T-helper 2 cell treated with Interferon-gamma antibody and Interleukin-4, amounts not matched to agents 5 μg/mL and 100 μg/mL, for 36 hours (primary cell): Measurements from ENCODE around the gene HDAC10.

ENCODE experiments used
- DNase-seq: peaks from one replicate; pipeline ENCODE4 v3.0.0; 2021; ENCODE audit warnings: low spot score
- H3K27ac Mint-ChIP-seq: one replicate; pipeline ENCODE4 v1.8.0; 2021; ENCODE audit warnings: mild to moderate bottlenecking, mixed read lengths
- H3K27me3 Mint-ChIP-seq: one replicate; pipeline ENCODE4 v1.8.0; 2021; ENCODE audit warnings: low read depth, mixed read lengths
- H3K36me3 Mint-ChIP-seq: one replicate; pipeline ENCODE4 v1.8.0; 2021; ENCODE audit warnings: low read depth, mixed read lengths
- H3K4me1 Mint-ChIP-seq: one replicate; pipeline ENCODE4 v1.8.0; 2021; ENCODE audit warnings: low read depth, mixed read lengths
- H3K4me3 Mint-ChIP-seq: one replicate; pipeline ENCODE4 v1.8.0; 2022; ENCODE audit warnings: mild to moderate bottlenecking, moderate library complexity, mixed read lengths
- H3K9me3 Mint-ChIP-seq: one replicate; pipeline ENCODE4 v1.8.0; 2021; ENCODE audit warnings: mixed read lengths

The HDAC10 gene

DNA sequence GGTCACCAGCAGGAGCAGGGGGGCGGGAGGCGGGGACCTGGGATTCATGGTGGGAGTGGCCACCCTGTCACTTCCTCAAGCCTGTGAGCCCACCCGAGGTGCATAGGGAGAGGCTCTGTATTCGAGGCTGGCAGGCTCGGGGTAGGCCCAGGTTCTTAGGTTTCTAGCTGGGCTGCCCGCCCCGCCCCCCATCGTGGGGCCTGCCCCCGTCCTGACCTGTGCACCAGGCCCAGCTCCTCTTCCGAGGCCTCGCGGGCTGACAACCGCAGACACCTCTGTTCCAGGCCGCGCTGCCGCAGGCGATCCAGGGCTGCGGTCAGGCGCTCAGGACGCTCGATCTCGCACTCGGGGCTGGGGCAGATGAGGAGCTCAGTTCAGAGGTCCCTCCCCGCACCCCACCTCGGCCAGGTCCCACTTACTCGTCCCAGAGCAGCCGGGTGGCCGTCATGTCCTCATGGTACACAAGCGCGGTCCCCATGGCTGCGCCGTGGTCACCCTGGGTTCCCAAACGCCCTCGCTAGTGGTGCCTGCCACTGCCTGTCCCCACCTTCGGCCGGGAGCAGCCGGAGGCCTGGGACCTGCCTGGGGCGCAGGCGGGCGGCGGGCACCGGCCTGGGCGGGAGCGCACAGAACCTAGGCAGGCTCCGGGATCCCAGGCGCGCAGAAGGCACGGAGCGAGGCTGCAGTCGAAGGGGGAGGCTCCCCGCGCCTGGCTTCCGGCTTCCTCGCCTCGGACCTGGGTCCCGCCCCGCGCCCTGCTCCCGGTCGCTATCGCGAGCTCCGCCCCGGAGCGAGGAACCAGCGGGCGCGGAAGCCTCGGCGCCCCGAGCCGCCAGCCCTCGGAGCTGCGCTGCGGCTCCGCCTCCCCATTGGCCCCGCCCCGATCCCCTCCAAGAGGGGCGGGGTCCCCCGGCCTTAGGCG is at the start of gene HDAC10:
HDAC10 (minus strand) TSS at position 711 of the 922 bp plus-strand sequence; CDS start at position 478, 233 bp downstream.
- DNase-seq = peak; percentile 85
- H3K27ac Mint-ChIP-seq = peak within 1 kb of the TSS; percentile 55

GRCh38 chr22:50300620-50301257 is 49.7 kb upstream of the HDAC10 start:
- Mint-ChIP-seq H3K27me3 (peaks cover 17% of the 10 kb centered on the region), H3K4me1 (peaks cover 3% of the 10 kb centered on the region), H3K4me3 (no peak overlapping the region), H3K9me3 (no peaks in the 10 kb centered on the region), H3K27ac (no peak overlapping the region), H3K36me3 (no peaks in the 10 kb centered on the region)
- no peak for DNase-seq

More for the DNA sequence above, at the start of gene HDAC10:
- H3K27me3 Mint-ChIP-seq = no peaks in the 10 kb centered on the region
- peaks cover 1% of the 10 kb centered on the region for H3K4me1 Mint-ChIP-seq
- peak within 1 kb of the TSS; percentile 85 for H3K4me3 Mint-ChIP-seq
- peaks cover 9% of the 10 kb centered on the region for H3K36me3 Mint-ChIP-seq
- no peaks in the 10 kb centered on the region for H3K9me3 Mint-ChIP-seq

DNA sequence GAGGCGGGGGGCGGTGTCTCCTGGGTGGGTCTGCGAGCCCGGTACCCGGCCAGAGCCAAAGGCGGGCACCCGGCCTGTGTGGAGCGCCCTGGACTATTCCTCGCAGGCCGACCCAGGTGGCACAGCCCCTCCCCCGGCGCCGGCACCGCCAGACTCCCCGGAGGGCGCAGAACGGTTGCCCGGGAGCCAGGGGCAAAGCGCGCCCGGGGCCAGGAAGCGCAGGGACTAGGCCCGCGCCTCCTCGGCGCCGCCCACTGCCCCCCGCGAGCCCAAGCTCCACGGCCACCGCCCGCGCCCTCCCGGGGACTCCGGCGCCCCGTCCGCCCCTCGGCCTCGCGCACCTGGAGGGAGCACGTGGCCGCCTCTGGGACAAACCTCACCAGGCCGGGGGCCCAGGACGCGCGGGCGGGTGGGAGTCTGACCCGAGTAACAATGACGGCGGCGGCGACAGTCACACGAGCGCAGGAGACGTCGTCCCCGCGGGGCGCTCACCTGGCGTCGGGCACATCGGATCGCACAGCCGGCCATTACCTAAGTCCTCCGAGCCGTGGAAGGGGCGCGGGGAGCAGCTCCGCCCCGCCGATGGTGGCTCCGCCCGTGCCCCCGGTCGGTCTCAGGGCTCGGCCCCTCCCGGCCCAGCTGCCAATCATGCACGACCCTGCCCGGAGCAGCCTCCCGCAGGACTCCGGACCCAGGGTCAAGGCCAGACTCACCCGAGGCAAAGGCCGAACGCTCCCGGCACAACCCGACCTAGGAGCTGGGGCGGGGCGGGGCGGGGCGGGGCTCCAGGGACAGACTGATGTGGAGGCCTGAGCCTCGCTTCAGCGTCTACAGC is 48.9 kb upstream of the HDAC10 start:
- DNase-seq = no peak
- Mint-ChIP-seq H3K4me1 (peaks cover 3% of the 10 kb centered on the region), H3K9me3 (no peaks in the 10 kb centered on the region), H3K36me3 (no peaks in the 10 kb centered on the region), H3K27ac (no peak overlapping the region), H3K4me3 (no peak overlapping the region), H3K27me3 (peaks cover 17% of the 10 kb centered on the region)

DNA sequence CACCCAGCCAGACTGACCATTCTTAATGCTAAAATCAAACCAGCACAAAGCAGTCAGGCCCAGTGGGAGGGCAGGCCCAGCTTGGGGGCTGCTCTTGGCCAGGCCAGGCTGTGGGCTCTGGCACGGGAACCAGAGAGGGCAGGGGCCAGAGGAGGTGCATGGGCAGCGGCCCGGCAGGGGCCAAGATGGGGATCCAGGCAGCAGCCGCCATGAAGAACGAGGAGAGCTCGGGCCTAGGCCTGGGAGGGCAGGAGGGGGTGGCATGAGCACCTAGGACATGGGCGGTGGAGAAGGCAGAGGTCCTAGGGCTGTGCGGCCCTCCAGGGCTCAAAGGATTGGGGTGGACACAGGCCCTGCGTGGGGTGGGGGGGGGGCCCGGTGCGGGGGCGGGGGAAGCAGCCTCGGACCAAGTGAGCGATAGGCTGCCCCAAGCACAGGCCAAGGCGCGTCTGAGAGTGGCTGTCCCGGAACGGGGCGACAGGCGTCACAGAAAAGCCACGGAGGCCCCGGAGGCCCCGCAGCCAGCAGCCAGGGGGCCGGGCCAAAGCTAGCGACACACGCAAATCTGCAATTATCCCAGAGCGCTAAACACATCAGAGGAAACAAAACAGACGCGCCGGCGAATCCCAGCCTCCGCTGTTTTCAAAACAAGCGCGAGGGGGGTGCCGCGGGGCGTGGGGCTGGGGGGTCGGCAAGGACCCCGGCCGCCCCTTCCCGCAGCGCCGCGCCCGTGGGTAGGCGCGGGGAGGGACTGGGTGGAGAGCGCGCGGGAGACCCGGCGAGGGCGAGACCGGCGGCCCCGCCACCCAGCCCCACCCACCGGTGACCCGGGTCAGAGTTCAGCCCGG is 48.1 kb upstream of the HDAC10 start:
- Mint-ChIP-seq H3K27ac (no peak overlapping the region), H3K36me3 (no peaks in the 10 kb centered on the region), H3K9me3 (no peaks in the 10 kb centered on the region), H3K4me1 (peaks cover 1% of the 10 kb centered on the region), H3K4me3 (no peak overlapping the region), H3K27me3 (peaks cover 19% of the 10 kb centered on the region)
- DNase-seq = no peak

DNA sequence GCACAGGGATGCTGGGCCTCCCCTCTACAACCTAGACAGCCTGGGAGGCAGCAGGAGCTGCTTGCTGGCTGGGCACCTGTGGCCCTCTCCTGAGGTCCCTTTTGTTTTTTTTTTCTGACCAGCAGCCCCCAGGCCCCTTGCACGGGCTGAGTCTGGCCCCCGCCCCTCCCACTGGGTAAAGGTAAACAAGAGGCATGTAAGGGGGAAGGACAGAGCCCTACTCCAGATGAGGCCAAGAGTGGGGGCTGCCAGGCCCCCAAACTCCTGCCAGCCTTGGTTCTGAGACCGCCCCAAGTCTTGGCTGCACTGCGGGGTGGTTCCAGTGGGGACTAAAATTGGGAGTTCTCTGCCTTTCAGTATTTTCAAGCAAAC is 47.2 kb upstream of the HDAC10 start:
- H3K4me3 Mint-ChIP-seq = no peak overlapping the region
- H3K27me3 Mint-ChIP-seq = peaks cover 20% of the 10 kb centered on the region
- no peaks in the 10 kb centered on the region for H3K9me3 Mint-ChIP-seq
- H3K27ac Mint-ChIP-seq = no peak overlapping the region
- no peak for DNase-seq
- H3K36me3 Mint-ChIP-seq = no peaks in the 10 kb centered on the region
- no peaks in the 10 kb centered on the region for H3K4me1 Mint-ChIP-seq

- no peak for DNase-seq
- no peaks in the 10 kb centered on the region for H3K36me3 Mint-ChIP-seq
- peaks cover 19% of the 10 kb centered on the region for H3K27me3 Mint-ChIP-seq
- no peaks in the 10 kb centered on the region for H3K9me3 Mint-ChIP-seq
- H3K4me3 Mint-ChIP-seq = no peak overlapping the region
- no peak overlapping the region for H3K27ac Mint-ChIP-seq
- peaks cover under 1% of the 10 kb centered on the region for H3K4me1 Mint-ChIP-seq
These were observed 46.6 kb upstream of the HDAC10 start for GRCh38 chr22:50297510-50298265.

- H3K27ac Mint-ChIP-seq = no peak overlapping the region
- H3K27me3 Mint-ChIP-seq = peaks cover 25% of the 10 kb centered on the region
- H3K9me3 Mint-ChIP-seq = no peaks in the 10 kb centered on the region
These were observed 45.8 kb upstream of the HDAC10 start for GRCh38 chr22:50296658-50297490.

GRCh38 chr22:50294319-50294656 is 43.2 kb upstream of the HDAC10 start:
- H3K9me3 Mint-ChIP-seq = no peaks in the 10 kb centered on the region
- H3K4me1 Mint-ChIP-seq = peaks cover 3% of the 10 kb centered on the region
- peaks cover 22% of the 10 kb centered on the region for H3K27me3 Mint-ChIP-seq
- H3K36me3 Mint-ChIP-seq = no peaks in the 10 kb centered on the region
- no peak overlapping the region for H3K27ac Mint-ChIP-seq
- DNase-seq = no peak
- H3K4me3 Mint-ChIP-seq = no peak overlapping the region

More at GRCh38 chr22:50296658-50297490, 45.8 kb upstream of the HDAC10 start:
- Mint-ChIP-seq H3K4me3 (no peak overlapping the region), H3K4me1 (peaks cover 3% of the 10 kb centered on the region), H3K36me3 (no peaks in the 10 kb centered on the region)
- DNase-seq = no peak

GRCh38 chr22:50293441-50294318 is 42.6 kb upstream of the HDAC10 start:
- H3K4me3 Mint-ChIP-seq = no peak overlapping the region
- H3K4me1 Mint-ChIP-seq = peaks cover 3% of the 10 kb centered on the region
- no peaks in the 10 kb centered on the region for H3K36me3 Mint-ChIP-seq
- DNase-seq = no peak
- H3K27ac Mint-ChIP-seq = no peak overlapping the region
- no peaks in the 10 kb centered on the region for H3K9me3 Mint-ChIP-seq
- peaks cover 18% of the 10 kb centered on the region for H3K27me3 Mint-ChIP-seq

GRCh38 chr22:50292643-50293440 is 41.8 kb upstream of the HDAC10 start:
- no peak overlapping the region for H3K27ac Mint-ChIP-seq

More at GRCh38 chr22:50292643-50293440, 41.8 kb upstream of the HDAC10 start:
- H3K27me3 Mint-ChIP-seq = peaks cover 17% of the 10 kb centered on the region
- H3K4me3 Mint-ChIP-seq = no peak overlapping the region
- H3K36me3 Mint-ChIP-seq = no peaks in the 10 kb centered on the region
- DNase-seq = no peak
- H3K9me3 Mint-ChIP-seq = no peaks in the 10 kb centered on the region
- peaks cover 3% of the 10 kb centered on the region for H3K4me1 Mint-ChIP-seq
